ENCODE results near the gene WDR86.

DNA sequence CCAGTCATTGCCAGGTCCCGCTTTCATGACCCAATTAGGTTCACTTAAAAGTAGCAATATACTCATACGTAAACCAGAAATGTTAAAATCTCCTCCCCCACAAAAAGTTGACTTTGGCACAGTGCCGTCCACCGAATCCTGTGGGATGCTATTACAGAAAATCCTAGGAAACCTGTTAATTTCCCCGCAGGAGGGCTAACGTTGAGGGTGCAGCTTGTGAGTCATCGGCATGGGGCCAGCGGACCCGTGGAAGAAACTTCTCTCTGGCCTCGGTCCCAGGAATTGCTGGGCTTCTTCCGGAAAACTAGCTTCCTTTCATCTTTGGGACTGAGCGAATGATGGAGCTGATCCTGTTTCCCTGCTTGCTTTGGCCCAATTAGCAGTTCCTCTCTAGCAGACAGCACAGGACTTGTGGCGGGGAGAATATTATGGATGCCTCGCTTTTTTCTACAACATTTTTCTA, 16.6 kb upstream of the WDR86 start:
- TF ChIP-seq, protein P1, sequence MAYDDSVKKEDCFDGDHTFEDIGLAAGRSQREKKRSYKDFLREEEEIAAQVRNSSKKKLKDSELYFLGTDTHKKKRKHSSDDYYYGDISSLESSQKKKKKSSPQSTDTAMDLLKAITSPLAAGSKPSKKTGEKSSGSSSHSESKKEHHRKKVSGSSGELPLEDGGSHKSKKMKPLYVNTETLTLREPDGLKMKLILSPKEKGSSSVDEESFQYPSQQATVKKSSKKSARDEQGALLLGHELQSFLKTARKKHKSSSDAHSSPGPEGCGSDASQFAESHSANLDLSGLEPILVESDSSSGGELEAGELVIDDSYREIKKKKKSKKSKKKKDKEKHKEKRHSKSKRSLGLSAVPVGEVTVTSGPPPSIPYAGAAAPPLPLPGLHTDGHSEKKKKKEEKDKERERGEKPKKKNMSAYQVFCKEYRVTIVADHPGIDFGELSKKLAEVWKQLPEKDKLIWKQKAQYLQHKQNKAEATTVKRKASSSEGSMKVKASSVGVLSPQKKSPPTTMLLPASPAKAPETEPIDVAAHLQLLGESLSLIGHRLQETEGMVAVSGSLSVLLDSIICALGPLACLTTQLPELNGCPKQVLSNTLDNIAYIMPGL (CRISPR knock-in tag; IDR thresholded peaks at IDR 0.05; ENCODE audit: borderline replicate concordance), result no peak
- TF ChIP-seq, protein P2, sequence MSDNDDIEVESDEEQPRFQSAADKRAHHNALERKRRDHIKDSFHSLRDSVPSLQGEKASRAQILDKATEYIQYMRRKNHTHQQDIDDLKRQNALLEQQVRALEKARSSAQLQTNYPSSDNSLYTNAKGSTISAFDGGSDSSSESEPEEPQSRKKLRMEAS (IDR thresholded peaks at IDR 0.05), result no peak
- TF ChIP-seq, protein P3, sequence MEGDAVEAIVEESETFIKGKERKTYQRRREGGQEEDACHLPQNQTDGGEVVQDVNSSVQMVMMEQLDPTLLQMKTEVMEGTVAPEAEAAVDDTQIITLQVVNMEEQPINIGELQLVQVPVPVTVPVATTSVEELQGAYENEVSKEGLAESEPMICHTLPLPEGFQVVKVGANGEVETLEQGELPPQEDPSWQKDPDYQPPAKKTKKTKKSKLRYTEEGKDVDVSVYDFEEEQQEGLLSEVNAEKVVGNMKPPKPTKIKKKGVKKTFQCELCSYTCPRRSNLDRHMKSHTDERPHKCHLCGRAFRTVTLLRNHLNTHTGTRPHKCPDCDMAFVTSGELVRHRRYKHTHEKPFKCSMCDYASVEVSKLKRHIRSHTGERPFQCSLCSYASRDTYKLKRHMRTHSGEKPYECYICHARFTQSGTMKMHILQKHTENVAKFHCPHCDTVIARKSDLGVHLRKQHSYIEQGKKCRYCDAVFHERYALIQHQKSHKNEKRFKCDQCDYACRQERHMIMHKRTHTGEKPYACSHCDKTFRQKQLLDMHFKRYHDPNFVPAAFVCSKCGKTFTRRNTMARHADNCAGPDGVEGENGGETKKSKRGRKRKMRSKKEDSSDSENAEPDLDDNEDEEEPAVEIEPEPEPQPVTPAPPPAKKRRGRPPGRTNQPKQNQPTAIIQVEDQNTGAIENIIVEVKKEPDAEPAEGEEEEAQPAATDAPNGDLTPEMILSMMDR (IDR thresholded peaks at IDR 0.05), result no peak
- TF ChIP-seq GATA3 (IDR thresholded peaks at IDR 0.05; ENCODE audit: borderline replicate concordance), result no peak
- TF ChIP-seq POLR2A (IDR thresholded peaks at IDR 0.05; ENCODE audit: low read length), result no peak
- TF ChIP-seq NPAS2 (CRISPR knock-in tag; IDR thresholded peaks at IDR 0.05; ENCODE audit: borderline replicate concordance), result no peak
- no peak for TF ChIP-seq EHMT2 (IDR thresholded peaks at IDR 0.05; ENCODE audit: low read depth)
- no peak for TF ChIP-seq NR3C1 (IDR thresholded peaks at IDR 0.05)

Measured in A549 (cell line).